ENCODE data around the gene ANKS6.

ANKS6 gene

GRCh38 chr9:98791608-98792490, 4.5 kb downstream of the ANKS6 start:
- DNase-seq (ENCODE audit: low read depth in 1 of 2, low spot score in 1 of 2) = no peak

GRCh38 chr9:98790842-98791607, 5.3 kb downstream of the ANKS6 start:
- DNase-seq (ENCODE audit: low read depth in 1 of 2, low spot score in 1 of 2) = peak in 1 of 2 donors; percentile 31

GRCh38 chr9:98790134-98790841, 6.1 kb downstream of the ANKS6 start:
- no peak for DNase-seq (ENCODE audit: low read depth in 1 of 2, low spot score in 1 of 2)

GRCh38 chr9:98789483-98790133, 6.7 kb downstream of the ANKS6 start:
- DNase-seq (ENCODE audit: low read depth in 1 of 2, low spot score in 1 of 2) = no peak

- DNase-seq (ENCODE audit: low read depth in 1 of 2, low spot score in 1 of 2) = no peak
Observed at GRCh38 chr9:98787766-98788335, 8.5 kb downstream of the ANKS6 start.

GRCh38 chr9:98786750-98787510, 9.4 kb downstream of the ANKS6 start:
- no peak for DNase-seq (ENCODE audit: low read depth in 1 of 2, low spot score in 1 of 2)

GRCh38 chr9:98784831-98785806, 11.2 kb downstream of the ANKS6 start:
- DNase-seq (ENCODE audit: low read depth in 1 of 2, low spot score in 1 of 2) = no peak

GRCh38 chr9:98783518-98784226, 12.7 kb downstream of the ANKS6 start:
- DNase-seq (ENCODE audit: low read depth in 1 of 2, low spot score in 1 of 2) = no peak

GRCh38 chr9:98781588-98782383, 14.6 kb downstream of the ANKS6 start:
- DNase-seq (ENCODE audit: low read depth in 1 of 2, low spot score in 1 of 2) = no peak

- no peak for DNase-seq (ENCODE audit: low read depth in 1 of 2, low spot score in 1 of 2)
Observed at GRCh38 chr9:98780059-98780749, 16.2 kb downstream of the ANKS6 start.

GRCh38 chr9:98778711-98779530, 17.4 kb downstream of the ANKS6 start:
- DNase-seq (ENCODE audit: low read depth in 1 of 2, low spot score in 1 of 2) = no peak

- no peak for DNase-seq (ENCODE audit: low read depth in 1 of 2, low spot score in 1 of 2)
Observed at GRCh38 chr9:98778251-98778650, 18.1 kb downstream of the ANKS6 start.

- no peak for DNase-seq (ENCODE audit: low read depth in 1 of 2, low spot score in 1 of 2)
Observed at GRCh38 chr9:98777618-98778017, 18.7 kb downstream of the ANKS6 start.

- no peak for DNase-seq (ENCODE audit: low read depth in 1 of 2, low spot score in 1 of 2)
Observed at GRCh38 chr9:98775831-98776441, 20.4 kb downstream of the ANKS6 start.

- no peak for DNase-seq (ENCODE audit: low read depth in 1 of 2, low spot score in 1 of 2)
Observed at GRCh38 chr9:98774746-98775145, 21.6 kb downstream of the ANKS6 start.

GRCh38 chr9:98773721-98774120, 22.6 kb downstream of the ANKS6 start:
- no peak for DNase-seq (ENCODE audit: low read depth in 1 of 2, low spot score in 1 of 2)

Measured in stimulated activated CD4-positive, alpha-beta T cell treated with anti-CD3 and anti-CD28 coated beads, Interleukin-15, amount 100 ng/mL, for 1 hour (primary cell).